Measurements from ENCODE around the gene FGF4.
"Not testable (repeated sequence)": the region's sequence is repeated elsewhere in the genome, so short reads cannot be mapped to it uniquely, and the experiment has no call there.

FGF4 gene

GRCh38 chr11:69771466-69771865 lies 3.7 kb downstream of the FGF4 start:
- no peak for DNase-seq

- DNase-seq: no peak
Measured at GRCh38 chr11:69770540-69770939, 4.6 kb downstream of the FGF4 start.

GRCh38 chr11:69765498-69765995 lies 9.6 kb downstream of the FGF4 start:
- DNase-seq: no peak

- DNase-seq: not testable (repeated sequence)
Measured at GRCh38 chr11:69764918-69765317, 10.2 kb downstream of the FGF4 start.

- no peak for DNase-seq
Measured at GRCh38 chr11:69760319-69760718, 14.8 kb downstream of the FGF4 start.

GRCh38 chr11:69752890-69753289 lies 22.3 kb downstream of the FGF4 start:
- DNase-seq: no peak

GRCh38 chr11:69750875-69751597 lies 24.1 kb downstream of the FGF4 start:
- no peak for DNase-seq

- no peak for DNase-seq
Measured at GRCh38 chr11:69750108-69750850, 24.9 kb downstream of the FGF4 start.

- no peak for DNase-seq
Measured at GRCh38 chr11:69748637-69749036, 26.5 kb downstream of the FGF4 start.

GRCh38 chr11:69746752-69747742 lies 28.1 kb downstream of the FGF4 start:
- no peak for DNase-seq

GRCh38 chr11:69746140-69746539 lies 29.0 kb downstream of the FGF4 start:
- no peak for DNase-seq

GRCh38 chr11:69745201-69745600 lies 29.9 kb downstream of the FGF4 start:
- no peak for DNase-seq

GRCh38 chr11:69744435-69744834 lies 30.7 kb downstream of the FGF4 start:
- DNase-seq: no peak

- no peak for DNase-seq
Measured at GRCh38 chr11:69734841-69735240, 40.3 kb downstream of the FGF4 start.

GRCh38 chr11:69734367-69734766 lies 40.8 kb downstream of the FGF4 start:
- DNase-seq: no peak

- no peak for DNase-seq
Measured at GRCh38 chr11:69732910-69733309, 42.2 kb downstream of the FGF4 start.

- no peak for DNase-seq
Measured at GRCh38 chr11:69731110-69731509, 44.0 kb downstream of the FGF4 start.

GRCh38 chr11:69730500-69730899 lies 44.6 kb downstream of the FGF4 start:
- DNase-seq: no peak

- no peak for DNase-seq
Measured at GRCh38 chr11:69729252-69729651, 45.9 kb downstream of the FGF4 start.

GRCh38 chr11:69727266-69727665 lies 47.9 kb downstream of the FGF4 start:
- DNase-seq: no peak

GRCh38 chr11:69726481-69726880 lies 48.7 kb downstream of the FGF4 start:
- DNase-seq: no peak

- no peak for DNase-seq
Measured at GRCh38 chr11:69726019-69726418, 49.1 kb downstream of the FGF4 start.

- no peak for DNase-seq
Measured at GRCh38 chr11:69721745-69722144, 53.4 kb downstream of the FGF4 start.
